K562 (cell line): Measurements from ENCODE around the gene RNF114. TPM values are rescaled to one million over a fixed set of nuclear protein-coding genes. Genes with fewer than 3 reads are reported as not detected.

Source experiments
- ATAC-seq: fragments of 200-7000 bp; cut with Tn5 transposase; 3 replicates; pipeline ENCODE4 v1.9.1; 2020; ENCODE audit warnings: moderate library complexity
- BruUV-seq: library from RNA; stranded (reverse); fragments of 400-500 nt; replicated peaks from 2 replicates; lab custom pipeline; 2021; lab: Mats Ljungman, UMichigan
- CTCF ChIA-PET: fragments of 300-600 bp; formaldehyde crosslinking; extraction: SDS; loops from one replicate; lab custom pipeline; 2021; ENCODE audit warnings: low intra/inter-chr PET ratio; lab: Yijun Ruan, JAX
- POLR2A ChIA-PET: fragments of 300-600, 350-650 bp; sonication (Branson Sonifier 250); formaldehyde crosslinking; extraction: SDS; loops from one replicate; lab custom pipeline; 2021; ENCODE audit warnings: antibody characterized with exemption, inconsistent platforms; lab: Yijun Ruan, JAX
- DNase-seq, 4 experiments: peaks; one replicate each; pipeline versions ENCODE4 v3.0.0 to v3.0.0-alpha.2; 2011 to 2018; ENCODE audit warnings: low spot score in 3 of 4, mixed read lengths in 3 of 4; ENCODE audit errors: extremely low read depth in 1 of 4
- FAIRE-seq: peaks from 2 replicates; lab custom pipeline; 2011; peaks lifted over from hg19 to GRCh38; lab: Jason Lieb, UNC
- H2AFZ ChIP-seq: 2 replicates; pipeline ENCODE4 v1.6.0; 2011; ENCODE audit warnings: low read depth, low read length, control low read depth, inconsistent platforms
- H3K27ac ChIP-seq: fragments of 200-600 bp; 3 replicates; pipeline ENCODE4 v1.8.0; 2011; ENCODE audit warnings: low read depth, mild to moderate bottlenecking, control low read depth, inconsistent platforms, low read length, moderate library complexity, mixed read lengths; ENCODE audit errors: extremely low read depth
- H3K27me3 ChIP-seq, 2 experiments: fragments of 300-600 bp in 1 of 2; 2 replicates in 1 of 2; 3 replicates in 1 of 2; pipeline versions ENCODE4 v1.6.0 to v1.8.0; 2011; ENCODE audit warnings: inconsistent platforms in 2 of 2, low read length in 2 of 2, mild to moderate bottlenecking in 1 of 2, mixed read lengths in 1 of 2, moderate library complexity in 1 of 2; ENCODE audit not compliant: control insufficient read depth in 2 of 2, insufficient read depth in 2 of 2
- H3K36me3 ChIP-seq: fragments of 300-600 bp; 3 replicates; pipeline ENCODE4 v1.8.0; 2011; ENCODE audit warnings: mild to moderate bottlenecking, low read length, inconsistent platforms; ENCODE audit not compliant: control insufficient read depth, insufficient read depth
- H3K4me1 ChIP-seq, 2 experiments: fragments of 200-600 bp in 1 of 2; replicated peaks in 1 of 2; 2 replicates in 1 of 2; 3 replicates in 1 of 2; pipeline versions ENCODE4 v1.5.1 to v1.8.0; 2011; ENCODE audit warnings: inconsistent platforms in 2 of 2, low read length in 2 of 2, mild to moderate bottlenecking in 1 of 2, mixed read lengths in 1 of 2, moderate library complexity in 1 of 2; ENCODE audit not compliant: control insufficient read depth in 2 of 2, insufficient read depth in 2 of 2
- H3K4me2 ChIP-seq: 2 replicates; pipeline ENCODE4 v1.6.1; 2011; ENCODE audit warnings: low read length, control low read depth, inconsistent platforms, mixed read lengths; ENCODE audit not compliant: insufficient read depth
- H3K4me3 ChIP-seq: fragments of 200-600 bp; sonication (generic), shearing (Covaris generic); 2 replicates; pipeline ENCODE4 v1.5.1; 2016; ENCODE audit warnings: control low read depth, inconsistent platforms
- H3K79me2 ChIP-seq: fragments of 200-600 bp; 3 replicates; pipeline ENCODE4 v1.8.0; 2011; ENCODE audit warnings: low read length, inconsistent platforms; ENCODE audit not compliant: control insufficient read depth, insufficient read depth
- H3K9ac ChIP-seq, 2 experiments: 2 replicates each; pipeline versions ENCODE4 v1.6.0 to v1.6.1; 2011; ENCODE audit warnings: low read depth in 2 of 2, low read length in 2 of 2, control low read depth in 1 of 2, inconsistent platforms in 1 of 2, mild to moderate bottlenecking in 1 of 2, mixed read lengths in 1 of 2; ENCODE audit not compliant: insufficient read depth in 1 of 2
- H3K9me1 ChIP-seq: one replicate; pipeline ENCODE4 v1.6.0; 2011; ENCODE audit warnings: inconsistent platforms, mild to moderate bottlenecking, low read length, moderate library complexity; ENCODE audit not compliant: control insufficient read depth, insufficient read depth
- H3K9me3 ChIP-seq: replicated peaks from 2 replicates; pipeline ENCODE4 v1.5.1; 2011; ENCODE audit warnings: low read depth, low read length, inconsistent platforms; ENCODE audit not compliant: control insufficient read depth, insufficient read depth
- H4K20me1 ChIP-seq: replicated peaks from 2 replicates; pipeline ENCODE4 v1.6.1; 2011; ENCODE audit warnings: low read length, inconsistent platforms, mixed read lengths; ENCODE audit not compliant: control insufficient read depth, insufficient read depth
- ATF7 ChIP-seq: fragments of 450-650 bp; IDR thresholded peaks from 2 replicates; pipeline ENCODE4 v1.7.1; 2014; ENCODE audit warnings: mild to moderate bottlenecking, moderate library complexity
- BCL6 ChIP-seq: fragments of 250-450 bp; sonication (Bioruptor Pico); IDR thresholded peaks from 2 replicates; pipeline ENCODE4 v1.4.0; 2020
- CAMTA2 ChIP-seq: fragments of 250-450 bp; sonication (Bioruptor Pico); conservative IDR thresholded peaks from 2 replicates; pipeline ENCODE4 v1.5.1; 2022
- FOXP1 ChIP-seq: sonication (generic); formaldehyde crosslinking; IDR thresholded peaks from 2 replicates; pipeline ENCODE4 v1.8.0; 2022; ENCODE audit warnings: mild to moderate bottlenecking, missing genetic modification reagents
- HMGN3 ChIP-seq: IDR thresholded peaks from 2 replicates; pipeline ENCODE4 v1.6.1; 2011; ENCODE audit warnings: borderline replicate concordance, low read depth, mild to moderate bottlenecking, mixed read lengths, low read length; ENCODE audit not compliant: insufficient read length; ENCODE audit errors: extremely low read depth
- PYGO2 ChIP-seq: fragments of 450-650 bp; IDR thresholded peaks from 2 replicates; pipeline ENCODE4 v1.6.1; 2016; ENCODE audit warnings: mild to moderate bottlenecking, missing genetic modification characterization, moderate library complexity, missing compliant biosample characterization
- RBM39 ChIP-seq: fragments of 200-400 bp; formaldehyde crosslinking; optimal IDR thresholded peaks from 2 replicates; pipeline ENCODE3; 2018; ENCODE audit warnings: low read depth, low read length
- SAFB2 ChIP-seq: fragments of 200-400 bp; formaldehyde crosslinking; IDR thresholded peaks from 2 replicates; pipeline ENCODE4 v1.6.1; 2018; ENCODE audit warnings: borderline replicate concordance, low read length, low read depth, moderate library complexity; ENCODE audit not compliant: severe bottlenecking
- ZSCAN32 ChIP-seq: fragments of 450-650 bp; formaldehyde crosslinking; IDR thresholded peaks from 2 replicates; pipeline ENCODE4 v1.4.0; 2020; ENCODE audit warnings: mild to moderate bottlenecking, moderate library complexity
- WGBS: fragments of 100-300 bp; shearing (Covaris generic); methylation state at CpG from one replicate; pipeline ENCODE4 v1.1.6; 2016; ENCODE audit warnings: low coverage, mixed read lengths; ENCODE audit not compliant: insufficient coverage; ENCODE audit errors: missing lambda C conversion rate; 5-methylcytosine and 5-hydroxymethylcytosine counted together
- in situ Hi-C: fragments of 300-500 bp; cut with MboI; formaldehyde crosslinking; loops from 4 replicates; pipeline ENCODE4 v1.15.0; 2018; ENCODE audit warnings: inconsistent platforms, mixed read lengths
- intact Hi-C: fragments of 100-400 bp; cut with micrococcal nuclease; formaldehyde crosslinking; loops from 2 replicates; pipeline ENCODE4 v1.14.2; 2022
- polyA plus RNA-seq, 8 experiments: library from polyadenylated mRNA; depleted of rRNA in 4 of 8; stranded (reverse) in 5 of 8; unstranded in 3 of 8; fragments of >200 nt; fragmentation: Nextera tagmentation in 2 of 8; fragmentation: Illumina TruSeq in 1 of 8; extraction: Ambion mirVana in 2 of 8; extraction: Trizol in 1 of 8; gene quantifications; 2 replicates each; pipeline versions ENCODE4 v1.2.1 to v1.2.3, GENCODE V29; 2011 to 2014; ENCODE audit warnings: inconsistent platforms in 1 of 8, missing spikeins in 1 of 8
- total RNA-seq, 7 experiments: library from RNA; depleted of rRNA in 6 of 7; stranded (reverse); fragments of >200 nt in 6 of 7; fragmentation: Illumina TruSeq in 2 of 7; extraction: Trizol in 2 of 7; gene quantifications; 2 replicates each; pipeline versions ENCODE4 v1.2.1 to v1.2.3, GENCODE V29; 2011 to 2021; ENCODE audit warnings: low replicate concordance in 1 of 7

Gene RNF114
- total and polyA plus RNA-seq, 9 of the 15 experiments (the other 6 are each of a cell fraction or from before 2014, with no cell fraction given): 38.6 to 111 (median 62.6) TPM

- DNase-seq (no peak), ATAC-seq (no peak), FAIRE-seq (no peak)
- 85% methylated on average over 4 of the region's 4 CpGs for WGBS
- no peaks in the 10 kb centered on the region for H3K9me1 ChIP-seq
- POLR2A ChIA-PET: interaction anchor here (1.1 kb wide), 1 partner anchor 18 kb away, joined by 5 read pairs; no protein-coding TSS in a partner anchor
- no peak overlapping the region for H3K4me2 ChIP-seq
- no peak overlapping the region for H2AFZ ChIP-seq
- intact Hi-C loops: no loop called here
- TF ChIP-seq FOXP1: no peak
- peak overlapping the region in 1 of 2 experiments; percentile 82; a peak in 1 of 4 replicates for H3K9ac ChIP-seq
- in situ Hi-C loops: no loop called here
- H3K4me1 ChIP-seq: peaks cover 9 to 33% of the 10 kb centered on the region in 2 experiments; a peak in 3 of 5 replicates
- peaks cover 60% of the 10 kb centered on the region for H3K79me2 ChIP-seq
- no peaks in the 10 kb centered on the region for H3K27me3 ChIP-seq
- H3K9me3 ChIP-seq: no peaks in the 10 kb centered on the region
- H3K27ac ChIP-seq: no peak overlapping the region
- peaks cover 13% of the 10 kb centered on the region; the same call in 1 of the 2 replicates for H4K20me1 ChIP-seq
- BruUV-seq: no TSS peak
- H3K4me3 ChIP-seq: no peak overlapping the region
- CTCF ChIA-PET: no interaction called here
- H3K36me3 ChIP-seq: peaks cover 58% of the 10 kb centered on the region
These were observed 25.9 kb upstream of the RNF114 start for GRCh38 chr20:49910340-49910706.

DNA sequence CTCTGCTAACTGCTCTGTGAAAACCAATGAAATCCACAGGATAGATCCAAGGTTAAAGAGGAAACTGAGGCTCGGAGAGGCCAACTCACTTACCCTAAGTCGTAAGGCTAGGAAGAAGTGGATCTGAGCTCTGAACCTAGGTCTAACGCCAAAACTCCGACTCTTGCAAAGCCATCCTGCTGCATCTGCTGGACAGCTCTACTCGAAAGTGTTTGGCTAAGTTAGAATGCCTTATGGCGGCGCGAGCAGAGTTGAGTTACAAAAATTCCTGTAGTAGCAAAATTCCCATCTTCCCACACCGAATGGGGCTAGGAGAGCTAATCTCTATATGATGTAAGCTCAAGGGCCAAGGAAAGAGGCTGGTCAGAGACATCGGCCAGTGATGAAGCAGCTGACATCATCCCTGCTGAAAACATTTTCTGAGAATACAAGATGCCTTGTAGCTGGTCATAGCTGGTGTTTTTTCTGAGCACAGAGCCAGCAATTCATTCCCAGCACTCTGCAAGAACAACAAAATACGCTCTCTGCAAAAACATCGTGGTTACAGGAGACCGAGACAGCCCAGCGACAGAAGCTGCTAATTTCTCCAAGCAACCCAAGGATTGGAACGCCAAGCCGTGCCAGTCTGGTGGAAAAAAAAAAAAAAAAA lies 22.7 kb upstream of the RNF114 start:
- DNase-seq (no peak), ATAC-seq (no peak), FAIRE-seq (no peak)
- Histone ChIP-seq H3K27ac (no peak overlapping the region), H3K4me2 (no peak overlapping the region), H3K9ac (peak overlapping the region in 1 of 2 experiments; percentile 99; a peak in 1 of 4 replicates), H3K9me1 (no peaks in the 10 kb centered on the region), H2AFZ (no peak overlapping the region), H3K27me3 (no peaks in the 10 kb centered on the region), H3K36me3 (peaks cover 30% of the 10 kb centered on the region; the same call in 1 of the 3 replicates), H3K9me3 (no peaks in the 10 kb centered on the region), H4K20me1 (peaks cover 13% of the 10 kb centered on the region; the same call in 1 of the 2 replicates), H3K4me1 (peaks cover 16 to 21% of the 10 kb centered on the region in 2 experiments; a peak in 4 of 5 replicates), H3K4me3 (no peak overlapping the region), H3K79me2 (peaks cover 60% of the 10 kb centered on the region)
- CTCF ChIA-PET: no interaction called here
- POLR2A ChIA-PET: interaction anchor here (0.9 to 3.0 kb wide), 9 partner anchors 8 to 63 kb away, joined by 3 to 16 read pairs (median 4); no protein-coding TSS in a partner anchor
- 83% methylated on average over 14 of the region's 16 CpGs for WGBS
- in situ Hi-C loops: no loop called here
- TF ChIP-seq RBM39 (no peak), ATF7 (no peak), HMGN3 (no peak), BCL6 (CRISPR knock-in tag) (no peak), CAMTA2 (CRISPR knock-in tag) (no peak), ZSCAN32 (CRISPR knock-in tag) (no peak), PYGO2 (tag) (no peak), SAFB2 (no peak)
- BruUV-seq: no TSS peak
- intact Hi-C loops: loop anchor here (2.0 kb wide), 1 partner anchor 15 kb away; no protein-coding TSS in a partner anchor
